K562 (cell line): ENCODE measurements around the gene TIMM22. TPM values are rescaled to one million over a fixed set of nuclear protein-coding genes. Genes with fewer than 3 reads are reported as not detected.

Experiments
- ATAC-seq: fragments of 200-7000 bp; cut with Tn5 transposase; 3 replicates; pipeline ENCODE4 v1.9.1; 2020; ENCODE audit warnings: moderate library complexity
- BruUV-seq: library from RNA; stranded (reverse); fragments of 400-500 nt; replicated peaks from 2 replicates; lab custom pipeline; 2021; lab: Mats Ljungman, UMichigan
- CTCF ChIA-PET: fragments of 300-600 bp; formaldehyde crosslinking; extraction: SDS; loops from one replicate; lab custom pipeline; 2021; ENCODE audit warnings: low intra/inter-chr PET ratio; lab: Yijun Ruan, JAX
- POLR2A ChIA-PET: fragments of 300-600, 350-650 bp; sonication (Branson Sonifier 250); formaldehyde crosslinking; extraction: SDS; loops from one replicate; lab custom pipeline; 2021; ENCODE audit warnings: antibody characterized with exemption, inconsistent platforms; lab: Yijun Ruan, JAX
- DNase-seq, 4 experiments: peaks; one replicate each; pipeline versions ENCODE4 v3.0.0 to v3.0.0-alpha.2; 2011 to 2018; ENCODE audit warnings: low spot score in 3 of 4, mixed read lengths in 3 of 4; ENCODE audit errors: extremely low read depth in 1 of 4
- FAIRE-seq: peaks from 2 replicates; lab custom pipeline; 2011; peaks lifted over from hg19 to GRCh38; lab: Jason Lieb, UNC
- H2AFZ ChIP-seq: 2 replicates; pipeline ENCODE4 v1.6.0; 2011; ENCODE audit warnings: low read depth, low read length, control low read depth, inconsistent platforms
- H3K27ac ChIP-seq: fragments of 200-600 bp; 3 replicates; pipeline ENCODE4 v1.8.0; 2011; ENCODE audit warnings: low read depth, mild to moderate bottlenecking, control low read depth, inconsistent platforms, low read length, moderate library complexity, mixed read lengths; ENCODE audit errors: extremely low read depth
- H3K27me3 ChIP-seq, 2 experiments: fragments of 300-600 bp in 1 of 2; 2 replicates in 1 of 2; 3 replicates in 1 of 2; pipeline versions ENCODE4 v1.6.0 to v1.8.0; 2011; ENCODE audit warnings: inconsistent platforms in 2 of 2, low read length in 2 of 2, mild to moderate bottlenecking in 1 of 2, mixed read lengths in 1 of 2, moderate library complexity in 1 of 2; ENCODE audit not compliant: control insufficient read depth in 2 of 2, insufficient read depth in 2 of 2
- H3K36me3 ChIP-seq: fragments of 300-600 bp; 3 replicates; pipeline ENCODE4 v1.8.0; 2011; ENCODE audit warnings: mild to moderate bottlenecking, low read length, inconsistent platforms; ENCODE audit not compliant: control insufficient read depth, insufficient read depth
- H3K4me1 ChIP-seq, 2 experiments: fragments of 200-600 bp in 1 of 2; replicated peaks in 1 of 2; 2 replicates in 1 of 2; 3 replicates in 1 of 2; pipeline versions ENCODE4 v1.5.1 to v1.8.0; 2011; ENCODE audit warnings: inconsistent platforms in 2 of 2, low read length in 2 of 2, mild to moderate bottlenecking in 1 of 2, mixed read lengths in 1 of 2, moderate library complexity in 1 of 2; ENCODE audit not compliant: control insufficient read depth in 2 of 2, insufficient read depth in 2 of 2
- H3K4me2 ChIP-seq: 2 replicates; pipeline ENCODE4 v1.6.1; 2011; ENCODE audit warnings: low read length, control low read depth, inconsistent platforms, mixed read lengths; ENCODE audit not compliant: insufficient read depth
- H3K4me3 ChIP-seq: fragments of 200-600 bp; sonication (generic), shearing (Covaris generic); 2 replicates; pipeline ENCODE4 v1.5.1; 2016; ENCODE audit warnings: control low read depth, inconsistent platforms
- H3K79me2 ChIP-seq: fragments of 200-600 bp; 3 replicates; pipeline ENCODE4 v1.8.0; 2011; ENCODE audit warnings: low read length, inconsistent platforms; ENCODE audit not compliant: control insufficient read depth, insufficient read depth
- H3K9ac ChIP-seq, 2 experiments: 2 replicates each; pipeline versions ENCODE4 v1.6.0 to v1.6.1; 2011; ENCODE audit warnings: low read depth in 2 of 2, low read length in 2 of 2, control low read depth in 1 of 2, inconsistent platforms in 1 of 2, mild to moderate bottlenecking in 1 of 2, mixed read lengths in 1 of 2; ENCODE audit not compliant: insufficient read depth in 1 of 2
- H3K9me1 ChIP-seq: one replicate; pipeline ENCODE4 v1.6.0; 2011; ENCODE audit warnings: inconsistent platforms, mild to moderate bottlenecking, low read length, moderate library complexity; ENCODE audit not compliant: control insufficient read depth, insufficient read depth
- H3K9me3 ChIP-seq: replicated peaks from 2 replicates; pipeline ENCODE4 v1.5.1; 2011; ENCODE audit warnings: low read depth, low read length, inconsistent platforms; ENCODE audit not compliant: control insufficient read depth, insufficient read depth
- H4K20me1 ChIP-seq: replicated peaks from 2 replicates; pipeline ENCODE4 v1.6.1; 2011; ENCODE audit warnings: low read length, inconsistent platforms, mixed read lengths; ENCODE audit not compliant: control insufficient read depth, insufficient read depth
- ATF1 ChIP-seq, 2 experiments: fragments of 450-650 bp in 1 of 2; IDR thresholded peaks; 2 replicates each; pipeline ENCODE4 v1.6.1; 2016; ENCODE audit warnings: missing compliant biosample characterization in 1 of 2, missing genetic modification characterization in 1 of 2
- CBX5 ChIP-seq: IDR thresholded peaks from 2 replicates; pipeline ENCODE4 v1.6.1; 2014; ENCODE audit warnings: low read depth, borderline replicate concordance
- COPS2 ChIP-seq: fragments of 450-650 bp; conservative IDR thresholded peaks from 2 replicates; pipeline ENCODE4 v1.6.1; 2016; ENCODE audit warnings: mild to moderate bottlenecking, moderate library complexity
- ESRRB ChIP-seq: fragments of 250-450 bp; sonication (Bioruptor Pico); IDR thresholded peaks from 2 replicates; pipeline ENCODE4 v1.5.0; 2020; ENCODE audit warnings: mild to moderate bottlenecking, moderate library complexity, borderline replicate concordance
- SIN3B ChIP-seq: fragments of 450-650 bp; IDR thresholded peaks from 2 replicates; pipeline ENCODE4 v1.6.1; 2017; ENCODE audit warnings: low read depth, mild to moderate bottlenecking, moderate library complexity
- TRIM24 ChIP-seq, 2 experiments: fragments of 450-650 bp; IDR thresholded peaks; 2 replicates each; pipeline ENCODE4 v1.6.1; 2016
- ZNF263 ChIP-seq: sonication (generic); formaldehyde crosslinking; IDR thresholded peaks from 2 replicates; pipeline ENCODE4 v1.8.0; 2022; ENCODE audit warnings: mild to moderate bottlenecking, missing genetic modification reagents, borderline replicate concordance
- ZNF584 ChIP-seq: fragments of 200-800 bp; sonication (Bioruptor generic); IDR thresholded peaks from 2 replicates; pipeline ENCODE4 v1.6.1; 2016; ENCODE audit warnings: low read depth, mild to moderate bottlenecking, missing genetic modification characterization, missing compliant biosample characterization
- ZNF707 ChIP-seq: fragments of 250-450 bp; sonication (Bioruptor Pico); conservative IDR thresholded peaks from 2 replicates; pipeline ENCODE4 v1.8.0; 2022; ENCODE audit warnings: inconsistent platforms, mild to moderate bottlenecking, moderate library complexity
- WGBS: fragments of 100-300 bp; shearing (Covaris generic); methylation state at CpG from one replicate; pipeline ENCODE4 v1.1.6; 2016; ENCODE audit warnings: low coverage, mixed read lengths; ENCODE audit not compliant: insufficient coverage; ENCODE audit errors: missing lambda C conversion rate; 5-methylcytosine and 5-hydroxymethylcytosine counted together
- in situ Hi-C: fragments of 300-500 bp; cut with MboI; formaldehyde crosslinking; loops from 4 replicates; pipeline ENCODE4 v1.15.0; 2018; ENCODE audit warnings: inconsistent platforms, mixed read lengths
- intact Hi-C: fragments of 100-400 bp; cut with micrococcal nuclease; formaldehyde crosslinking; loops from 2 replicates; pipeline ENCODE4 v1.14.2; 2022
- polyA plus RNA-seq, 8 experiments: library from polyadenylated mRNA; depleted of rRNA in 4 of 8; stranded (reverse) in 5 of 8; unstranded in 3 of 8; fragments of >200 nt; fragmentation: Nextera tagmentation in 2 of 8; fragmentation: Illumina TruSeq in 1 of 8; extraction: Ambion mirVana in 2 of 8; extraction: Trizol in 1 of 8; gene quantifications; 2 replicates each; pipeline versions ENCODE4 v1.2.1 to v1.2.3, GENCODE V29; 2011 to 2014; ENCODE audit warnings: inconsistent platforms in 1 of 8, missing spikeins in 1 of 8
- total RNA-seq, 7 experiments: library from RNA; depleted of rRNA in 6 of 7; stranded (reverse); fragments of >200 nt in 6 of 7; fragmentation: Illumina TruSeq in 2 of 7; extraction: Trizol in 2 of 7; gene quantifications; 2 replicates each; pipeline versions ENCODE4 v1.2.1 to v1.2.3, GENCODE V29; 2011 to 2021; ENCODE audit warnings: low replicate concordance in 1 of 7
- TF ChIP-seq, protein P1 (sequence below), 3 experiments: fragments of 200-800 bp in 1 of 3; fragments of 250-450 bp in 1 of 3; fragments of 450-650 bp in 1 of 3; sonication (Bioruptor Pico) in 1 of 3; sonication (Bioruptor generic) in 1 of 3; formaldehyde crosslinking in 1 of 3; IDR thresholded peaks; 2 replicates each; pipeline versions ENCODE4 v1.6.1 to v1.8.0; 2016 to 2022; ENCODE audit warnings: mild to moderate bottlenecking in 2 of 3, missing genetic modification characterization in 2 of 3, missing compliant biosample characterization in 1 of 3, moderate library complexity in 1 of 3
- TF ChIP-seq, protein P2 (sequence below): fragments of 200-800 bp; sonication (Bioruptor generic); IDR thresholded peaks from 2 replicates; pipeline ENCODE4 v1.6.1; 2017; ENCODE audit warnings: missing genetic modification characterization, missing compliant biosample characterization
- TF ChIP-seq, protein P3 (sequence below): fragments of 450-650 bp; IDR thresholded peaks from 2 replicates; pipeline ENCODE4 v1.6.1; 2016; ENCODE audit warnings: antibody characterized with exemption
- TF ChIP-seq, protein P4 (sequence below): fragments of 250-450 bp; sonication (Bioruptor Pico); IDR thresholded peaks from 2 replicates; pipeline ENCODE4 v1.4.0; 2020; ENCODE audit warnings: mild to moderate bottlenecking, moderate library complexity

Gene TIMM22
- total and polyA plus RNA-seq, 9 of the 15 experiments (the other 6 are each of a cell fraction or from before 2014, with no cell fraction given), result 5.9 to 14.1 (median 10.3) TPM

DNA sequence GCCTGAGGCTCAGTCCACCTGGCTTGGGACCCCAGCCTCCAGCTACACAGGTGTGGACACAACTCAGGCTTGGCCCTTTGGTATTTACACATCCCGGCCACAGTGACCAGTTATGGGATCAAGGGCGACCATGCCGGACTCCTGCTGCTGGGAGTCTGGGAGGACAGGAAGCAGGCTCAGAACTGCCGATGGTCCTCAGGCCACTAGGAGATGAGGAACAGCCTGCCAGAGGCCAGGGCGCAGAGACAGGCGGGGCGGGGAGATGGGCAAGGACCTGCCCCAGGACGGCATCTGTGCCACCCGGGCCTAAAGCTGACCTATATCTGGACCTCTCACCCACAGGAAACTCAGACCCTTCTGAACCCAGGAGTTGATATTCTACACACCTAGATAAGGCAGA lies 29.8 kb upstream of the TIMM22 start:
- no peak overlapping the region for H2AFZ ChIP-seq
- intact Hi-C loops (no loop called here), in situ Hi-C loops (no loop called here)
- H3K4me3 ChIP-seq, result no peak overlapping the region
- no peaks in the 10 kb centered on the region for H3K9me1 ChIP-seq
- peaks cover 16 to 54% of the 10 kb centered on the region in 2 experiments; a peak in 4 of 5 replicates for H3K27me3 ChIP-seq
- ChIA-PET CTCF (no interaction called here), POLR2A (no interaction called here)
- no peak for DNase-seq
- no peaks in the 10 kb centered on the region for H3K36me3 ChIP-seq
- ATAC-seq, result no peak
- no TSS peak for BruUV-seq
- 0 out of 2 replicates have a peak, but pooled peaks cover 5% of the 10 kb centered on the region for H4K20me1 ChIP-seq
- no peaks in the 10 kb centered on the region; a peak in 1 of 5 replicates for H3K4me1 ChIP-seq
- H3K9me3 ChIP-seq, result no peaks in the 10 kb centered on the region
- no peak for FAIRE-seq
- WGBS, result 4% methylated on average over 9 of the region's 9 CpGs
- no peak overlapping the region for H3K27ac ChIP-seq
- no peak overlapping the region for H3K4me2 ChIP-seq
- no peaks in the 10 kb centered on the region for H3K79me2 ChIP-seq
- no peak overlapping the region for H3K9ac ChIP-seq
- TF ChIP-seq ATF1 (CRISPR knock-in tag; IDR thresholded peaks at IDR 0.05) (no peak), ATF1 (tag; IDR thresholded peaks at IDR 0.05) (no peak), ESRRB (CRISPR knock-in tag) (no peak), TRIM24 (IDR thresholded peaks at IDR 0.05) (no peak), ZNF263 (CRISPR knock-in tag) (no peak), COPS2 (no peak), ZNF707 (CRISPR knock-in tag) (no peak), ZNF584 (CRISPR knock-in tag) (no peak), CBX5 (no peak), SIN3B (no peak)
- TF ChIP-seq, protein P1, sequence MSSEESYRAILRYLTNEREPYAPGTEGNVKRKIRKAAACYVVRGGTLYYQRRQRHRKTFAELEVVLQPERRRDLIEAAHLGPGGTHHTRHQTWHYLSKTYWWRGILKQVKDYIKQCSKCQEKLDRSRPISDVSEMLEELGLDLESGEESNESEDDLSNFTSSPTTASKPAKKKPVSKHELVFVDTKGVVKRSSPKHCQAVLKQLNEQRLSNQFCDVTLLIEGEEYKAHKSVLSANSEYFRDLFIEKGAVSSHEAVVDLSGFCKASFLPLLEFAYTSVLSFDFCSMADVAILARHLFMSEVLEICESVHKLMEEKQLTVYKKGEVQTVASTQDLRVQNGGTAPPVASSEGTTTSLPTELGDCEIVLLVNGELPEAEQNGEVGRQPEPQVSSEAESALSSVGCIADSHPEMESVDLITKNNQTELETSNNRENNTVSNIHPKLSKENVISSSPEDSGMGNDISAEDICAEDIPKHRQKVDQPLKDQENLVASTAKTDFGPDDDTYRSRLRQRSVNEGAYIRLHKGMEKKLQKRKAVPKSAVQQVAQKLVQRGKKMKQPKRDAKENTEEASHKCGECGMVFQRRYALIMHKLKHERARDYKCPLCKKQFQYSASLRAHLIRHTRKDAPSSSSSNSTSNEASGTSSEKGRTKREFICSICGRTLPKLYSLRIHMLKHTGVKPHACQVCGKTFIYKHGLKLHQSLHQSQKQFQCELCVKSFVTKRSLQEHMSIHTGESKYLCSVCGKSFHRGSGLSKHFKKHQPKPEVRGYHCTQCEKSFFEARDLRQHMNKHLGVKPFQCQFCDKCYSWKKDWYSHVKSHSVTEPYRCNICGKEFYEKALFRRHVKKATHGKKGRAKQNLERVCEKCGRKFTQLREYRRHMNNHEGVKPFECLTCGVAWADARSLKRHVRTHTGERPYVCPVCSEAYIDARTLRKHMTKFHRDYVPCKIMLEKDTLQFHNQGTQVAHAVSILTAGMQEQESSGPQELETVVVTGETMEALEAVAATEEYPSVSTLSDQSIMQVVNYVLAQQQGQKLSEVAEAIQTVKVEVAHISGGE (CRISPR knock-in tag; IDR thresholded peaks at IDR 0.05), result no peak
- TF ChIP-seq, protein P2, sequence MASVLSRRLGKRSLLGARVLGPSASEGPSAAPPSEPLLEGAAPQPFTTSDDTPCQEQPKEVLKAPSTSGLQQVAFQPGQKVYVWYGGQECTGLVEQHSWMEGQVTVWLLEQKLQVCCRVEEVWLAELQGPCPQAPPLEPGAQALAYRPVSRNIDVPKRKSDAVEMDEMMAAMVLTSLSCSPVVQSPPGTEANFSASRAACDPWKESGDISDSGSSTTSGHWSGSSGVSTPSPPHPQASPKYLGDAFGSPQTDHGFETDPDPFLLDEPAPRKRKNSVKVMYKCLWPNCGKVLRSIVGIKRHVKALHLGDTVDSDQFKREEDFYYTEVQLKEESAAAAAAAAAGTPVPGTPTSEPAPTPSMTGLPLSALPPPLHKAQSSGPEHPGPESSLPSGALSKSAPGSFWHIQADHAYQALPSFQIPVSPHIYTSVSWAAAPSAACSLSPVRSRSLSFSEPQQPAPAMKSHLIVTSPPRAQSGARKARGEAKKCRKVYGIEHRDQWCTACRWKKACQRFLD (CRISPR knock-in tag), result no peak
- TF ChIP-seq, protein P3, sequence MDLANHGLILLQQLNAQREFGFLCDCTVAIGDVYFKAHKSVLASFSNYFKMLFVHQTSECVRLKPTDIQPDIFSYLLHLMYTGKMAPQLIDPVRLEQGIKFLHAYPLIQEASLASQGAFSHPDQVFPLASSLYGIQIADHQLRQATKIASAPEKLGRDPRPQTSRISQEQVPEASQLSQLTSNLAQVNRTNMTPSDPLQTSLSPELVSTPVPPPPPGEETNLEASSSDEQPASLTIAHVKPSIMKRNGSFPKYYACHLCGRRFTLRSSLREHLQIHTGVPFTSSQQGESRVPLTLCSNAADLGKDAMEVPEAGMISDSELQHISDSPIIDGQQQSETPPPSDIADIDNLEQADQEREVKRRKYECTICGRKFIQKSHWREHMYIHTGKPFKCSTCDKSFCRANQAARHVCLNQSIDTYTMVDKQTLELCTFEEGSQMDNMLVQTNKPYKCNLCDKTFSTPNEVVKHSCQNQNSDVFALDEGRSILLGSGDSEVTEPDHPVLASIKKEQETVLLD, result no peak
- TF ChIP-seq, protein P4, sequence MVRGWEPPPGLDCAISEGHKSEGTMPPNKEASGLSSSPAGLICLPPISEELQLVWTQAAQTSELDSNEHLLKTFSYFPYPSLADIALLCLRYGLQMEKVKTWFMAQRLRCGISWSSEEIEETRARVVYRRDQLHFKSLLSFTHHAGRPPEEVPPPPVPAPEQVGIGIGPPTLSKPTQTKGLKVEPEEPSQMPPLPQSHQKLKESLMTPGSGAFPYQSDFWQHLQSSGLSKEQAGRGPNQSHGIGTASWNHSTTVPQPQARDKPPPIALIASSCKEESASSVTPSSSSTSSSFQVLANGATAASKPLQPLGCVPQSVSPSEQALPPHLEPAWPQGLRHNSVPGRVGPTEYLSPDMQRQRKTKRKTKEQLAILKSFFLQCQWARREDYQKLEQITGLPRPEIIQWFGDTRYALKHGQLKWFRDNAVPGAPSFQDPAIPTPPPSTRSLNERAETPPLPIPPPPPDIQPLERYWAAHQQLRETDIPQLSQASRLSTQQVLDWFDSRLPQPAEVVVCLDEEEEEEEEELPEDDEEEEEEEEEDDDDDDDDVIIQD (CRISPR knock-in tag), result no peak
